H9 (cell line): ENCODE results near the gene BRD9. TPM values are rescaled to one million over a fixed set of nuclear protein-coding genes. Genes with fewer than 3 reads are reported as not detected.

Experiments
- DNase-seq: peaks from one replicate; pipeline ENCODE4 v3.0.0-alpha.2; 2017
- H2AFZ ChIP-seq: one replicate; pipeline ENCODE4 v1.6.1; 2013; ENCODE audit warnings: mild to moderate bottlenecking, low read length, control low read depth, moderate library complexity
- H2AK5ac ChIP-seq: 2 replicates; pipeline ENCODE4 v1.6.1; 2013; ENCODE audit warnings: low read length, control low read depth, mixed read lengths; ENCODE audit not compliant: insufficient read length
- H2BK120ac ChIP-seq: one replicate; pipeline ENCODE4 v1.6.1; 2013; ENCODE audit warnings: low read depth, mild to moderate bottlenecking, low read length, control low read depth, inconsistent platforms; ENCODE audit not compliant: poor library complexity, severe bottlenecking
- H2BK12ac ChIP-seq: 2 replicates; pipeline ENCODE4 v1.6.1; 2013; ENCODE audit warnings: low read length, control low read depth, mixed read lengths, low read depth; ENCODE audit not compliant: insufficient read length
- H2BK15ac ChIP-seq: 2 replicates; pipeline ENCODE4 v1.6.1; 2013; ENCODE audit warnings: low read depth, low read length, control low read depth
- H2BK20ac ChIP-seq: one replicate; pipeline ENCODE4 v1.6.1; 2013; ENCODE audit warnings: low read depth, mild to moderate bottlenecking, low read length, control low read depth, inconsistent platforms; ENCODE audit not compliant: poor library complexity, severe bottlenecking
- H2BK5ac ChIP-seq: 2 replicates; pipeline ENCODE4 v1.6.1; 2013; ENCODE audit warnings: low read length, control low read depth, mixed read lengths; ENCODE audit not compliant: insufficient read length
- H3K14ac ChIP-seq: 2 replicates; pipeline ENCODE4 v1.6.1; 2013; ENCODE audit warnings: low read length, control low read depth; ENCODE audit not compliant: insufficient read depth
- H3K18ac ChIP-seq: 2 replicates; pipeline ENCODE4 v1.6.1; 2013; ENCODE audit warnings: low read depth, mild to moderate bottlenecking, mixed read lengths, low read length, control low read depth; ENCODE audit not compliant: insufficient read length
- H3K23ac ChIP-seq: 2 replicates; pipeline ENCODE4 v1.6.1; 2013; ENCODE audit warnings: low read length, control low read depth, mixed read lengths, low read depth; ENCODE audit not compliant: insufficient read length
- H3K23me2 ChIP-seq: 2 replicates; pipeline ENCODE4 v1.6.1; 2013; ENCODE audit warnings: low read depth, mild to moderate bottlenecking, mixed read lengths, low read length, control low read depth; ENCODE audit not compliant: insufficient read length, poor library complexity, severe bottlenecking
- H3K27ac ChIP-seq: 2 replicates; pipeline ENCODE4 v1.5.1; 2013; ENCODE audit warnings: low read length, control low read depth, mixed read lengths, low read depth; ENCODE audit not compliant: insufficient read length
- H3K27me3 ChIP-seq: 2 replicates; pipeline ENCODE4 v1.6.1; 2013; ENCODE audit warnings: low read length, control low read depth, inconsistent platforms; ENCODE audit not compliant: insufficient read depth
- H3K4ac ChIP-seq: 2 replicates; pipeline ENCODE4 v1.6.1; 2013; ENCODE audit warnings: low read depth, mild to moderate bottlenecking, control low read depth, inconsistent platforms, low read length, moderate library complexity
- H3K4me1 ChIP-seq: 2 replicates; pipeline ENCODE4 v1.6.1; 2013; ENCODE audit warnings: low read length, control low read depth, inconsistent platforms; ENCODE audit not compliant: insufficient read depth
- H3K4me2 ChIP-seq: 2 replicates; pipeline ENCODE4 v1.6.1; 2013; ENCODE audit warnings: low read length, control low read depth, mixed read lengths; ENCODE audit not compliant: insufficient read length, insufficient read depth
- H3K56ac ChIP-seq: 2 replicates; pipeline ENCODE4 v1.6.1; 2013; ENCODE audit warnings: low read depth, mild to moderate bottlenecking, mixed read lengths, low read length, control low read depth; ENCODE audit not compliant: insufficient read length
- H3K79me1 ChIP-seq: 2 replicates; pipeline ENCODE4 v1.6.1; 2013; ENCODE audit warnings: low read depth, mild to moderate bottlenecking, moderate library complexity, low read length, control low read depth, inconsistent platforms; ENCODE audit not compliant: insufficient read depth, poor library complexity, severe bottlenecking
- H3K79me2 ChIP-seq: 2 replicates; pipeline ENCODE4 v1.6.1; 2013; ENCODE audit warnings: low read length, control low read depth, inconsistent platforms; ENCODE audit not compliant: insufficient read depth
- H3K9ac ChIP-seq: 2 replicates; pipeline ENCODE4 v1.6.1; 2013; ENCODE audit warnings: low read length, control low read depth, mixed read lengths; ENCODE audit not compliant: insufficient read length; ENCODE audit errors: extremely low read depth
- H3K9me3 ChIP-seq: one replicate; pipeline ENCODE4 v1.6.1; 2013; ENCODE audit warnings: low read depth, low read length, inconsistent platforms; ENCODE audit not compliant: control insufficient read depth
- H3T11ph ChIP-seq: one replicate; pipeline ENCODE4 v1.6.1; 2013; ENCODE audit warnings: mild to moderate bottlenecking, low read length, control low read depth, inconsistent platforms
- H4K20me1 ChIP-seq: one replicate; pipeline ENCODE4 v1.6.1; 2013; ENCODE audit not compliant: control insufficient read depth, insufficient read length, insufficient read depth
- H4K5ac ChIP-seq: 2 replicates; pipeline ENCODE4 v1.6.1; 2013; ENCODE audit warnings: low read depth, mild to moderate bottlenecking, mixed read lengths, low read length, control low read depth; ENCODE audit not compliant: insufficient read length
- H4K8ac ChIP-seq: replicated peaks from 2 replicates; pipeline ENCODE4 v1.6.1; 2013; ENCODE audit warnings: low read length, control low read depth, mixed read lengths, low read depth; ENCODE audit not compliant: insufficient read length
- H4K91ac ChIP-seq: 2 replicates; pipeline ENCODE4 v1.6.1; 2013; ENCODE audit warnings: low read depth, mild to moderate bottlenecking, moderate library complexity, mixed read lengths, low read length, control low read depth; ENCODE audit not compliant: insufficient read length
- H3K27ac Mint-ChIP-seq, 3 experiments: 2 replicates in 2 of 3; 3 replicates in 1 of 3; pipeline ENCODE4 v1.8.0; 2020 to 2021; ENCODE audit warnings: mixed read lengths in 3 of 3, mild to moderate bottlenecking in 1 of 3, moderate library complexity in 1 of 3
- H3K27me3 Mint-ChIP-seq: 2 replicates; pipeline ENCODE4 v1.8.0; 2021; ENCODE audit warnings: low read depth, mild to moderate bottlenecking, moderate library complexity, mixed read lengths
- H3K36me3 Mint-ChIP-seq, 3 experiments: 2 replicates in 2 of 3; 3 replicates in 1 of 3; pipeline ENCODE4 v1.8.0; 2020 to 2021; ENCODE audit warnings: low read depth in 3 of 3, mixed read lengths in 3 of 3; ENCODE audit not compliant: insufficient read depth in 1 of 3
- H3K4me1 Mint-ChIP-seq, 2 experiments: 2 replicates each; pipeline ENCODE4 v1.8.0; 2020; ENCODE audit warnings: mixed read lengths in 2 of 2
- H3K4me3 Mint-ChIP-seq, 2 experiments: 2 replicates in 1 of 2; 3 replicates in 1 of 2; pipeline ENCODE4 v1.8.0; 2020 to 2021; ENCODE audit warnings: mild to moderate bottlenecking in 2 of 2, mixed read lengths in 2 of 2, moderate library complexity in 1 of 2
- H3K9me3 Mint-ChIP-seq, 2 experiments: 2 replicates in 1 of 2; 3 replicates in 1 of 2; pipeline ENCODE4 v1.8.0; 2020; ENCODE audit warnings: mild to moderate bottlenecking in 2 of 2, mixed read lengths in 2 of 2, moderate library complexity in 1 of 2
- CTCF ChIP-seq: fragments of 200-600 bp; sonication (generic); conservative IDR thresholded peaks from 3 replicates; pipeline ENCODE4 v1.8.0; 2021; ENCODE audit warnings: antibody characterized with exemption, mild to moderate bottlenecking
- WGBS: extraction: QIAGEN DNeasy Blood & Tissue Kit; methylation state at CpG from one replicate; pipeline ENCODE4 v1.1.7; 2013; ENCODE audit warnings: missing lambda C conversion rate, low lambda C conversion rate, mixed read lengths; ENCODE audit not compliant: insufficient read length; ENCODE audit errors: extremely low coverage; 5-methylcytosine and 5-hydroxymethylcytosine counted together
- total RNA-seq: library from RNA; stranded (reverse); gene quantifications from 2 replicates; pipeline ENCODE4 v1.2.1, GENCODE V29; 2021

The BRD9 gene
- total RNA-seq, 1 experiment from 2014 or later, result 70.5 TPM

DNA sequence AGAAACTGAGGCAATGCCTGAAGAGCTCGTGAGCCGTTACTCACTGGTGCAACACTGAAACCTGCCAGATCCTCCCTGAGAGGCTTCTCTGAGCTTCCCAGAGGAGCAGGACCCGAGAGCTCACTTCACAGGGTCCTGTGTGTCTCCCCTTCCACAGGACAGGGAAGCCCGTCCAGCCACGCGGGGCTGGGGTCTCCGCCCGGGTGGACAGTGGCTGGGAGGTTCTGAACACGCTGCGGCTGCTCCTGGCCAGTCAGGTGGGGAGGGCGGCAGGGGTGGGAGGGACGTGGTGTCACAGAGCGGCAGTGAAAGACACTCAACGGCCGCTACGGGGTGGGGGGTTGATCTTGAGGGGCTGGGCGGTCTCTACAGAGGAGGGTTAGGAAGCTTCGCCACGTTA is 41.5 kb downstream of the BRD9 start:
- H3K79me1 ChIP-seq, result no peaks in the 10 kb centered on the region
- no peak overlapping the region for H3K56ac ChIP-seq
- no peak overlapping the region for H3K27ac Mint-ChIP-seq
- no peaks in the 10 kb centered on the region for H3K27me3 ChIP-seq
- H3K23me2 ChIP-seq, result no peaks in the 10 kb centered on the region
- H4K5ac ChIP-seq, result no peak overlapping the region
- no peak overlapping the region for H2BK120ac ChIP-seq
- no peaks in the 10 kb centered on the region for H3K79me2 ChIP-seq
- no peak overlapping the region for H3K18ac ChIP-seq
- no peak overlapping the region for H3T11ph ChIP-seq
- DNase-seq, result no peak
- no peaks in the 10 kb centered on the region for H3K9me3 Mint-ChIP-seq
- H3K27ac ChIP-seq, result no peak overlapping the region
- no peak overlapping the region for H3K4me2 ChIP-seq
- H3K14ac ChIP-seq, result no peak overlapping the region
- H3K9ac ChIP-seq, result no peak overlapping the region
- H2AFZ ChIP-seq, result no peak overlapping the region
- no peak for TF ChIP-seq CTCF
- no peak overlapping the region for H2BK20ac ChIP-seq
- H3K9me3 ChIP-seq, result no peaks in the 10 kb centered on the region
- H3K27me3 Mint-ChIP-seq, result peaks cover 10% of the 10 kb centered on the region; the same call in 1 of the 2 replicates
- no peak overlapping the region for H3K23ac ChIP-seq
- H3K4ac ChIP-seq, result no peak overlapping the region
- H4K8ac ChIP-seq, result no peak overlapping the region
- H2BK15ac ChIP-seq, result no peak overlapping the region
- H3K36me3 Mint-ChIP-seq, result peaks cover 0 to 7% (median 0%) of the 10 kb centered on the region in 3 experiments; a peak in 3 of 7 replicates
- WGBS, result no CpG with 5 or more reads among the region's 19 CpGs
- H2BK12ac ChIP-seq, result no peak overlapping the region
- H3K4me3 Mint-ChIP-seq, result no peak overlapping the region
- H4K91ac ChIP-seq, result no peak overlapping the region
- H3K4me1 ChIP-seq, result no peaks in the 10 kb centered on the region
- no peak overlapping the region for H2AK5ac ChIP-seq
- no peaks in the 10 kb centered on the region for H3K4me1 Mint-ChIP-seq
- H2BK5ac ChIP-seq, result no peak overlapping the region
- no peaks in the 10 kb centered on the region for H4K20me1 ChIP-seq
